Ascending aorta (tissue), 2 donors: Measurements from ENCODE around the gene OR10D3. TPM values are rescaled to one million over a fixed set of nuclear protein-coding genes. Genes with fewer than 3 reads are reported as not detected.
"Not testable (repeated sequence)": the region's sequence is repeated elsewhere in the genome, so short reads cannot be mapped to it uniquely, and the experiment has no call there.

ENCODE experiments used
- DNase-seq, 2 donors: peaks; one replicate each; pipeline ENCODE4 v3.0.0-alpha.2; 2019; ENCODE audit warnings: low spot score in 2 of 2
- H3K27ac ChIP-seq, 2 donors: fragments of 200-600 bp; sonication (generic); one replicate each; pipeline ENCODE4 v1.5.1; 2016 to 2017; ENCODE audit warnings: mild to moderate bottlenecking in 1 of 2
- H3K27me3 ChIP-seq: fragments of 200-600 bp; sonication (generic); one replicate; pipeline ENCODE4 v1.5.1; 2017
- H3K36me3 ChIP-seq, 2 donors: fragments of 200-600 bp; sonication (generic); one replicate each; pipeline ENCODE4 v1.5.1; 2016
- H3K4me1 ChIP-seq, 2 donors: fragments of 200-600 bp; sonication (generic); one replicate each; pipeline ENCODE4 v1.5.1; 2016 to 2017; ENCODE audit warnings: mild to moderate bottlenecking in 1 of 2
- H3K4me3 ChIP-seq, 2 donors: fragments of 200-600 bp; sonication (generic); one replicate each; pipeline ENCODE4 v1.5.1; 2016 to 2017; ENCODE audit warnings: mild to moderate bottlenecking in 1 of 2
- H3K9me3 ChIP-seq, 2 donors: fragments of 200-600 bp; sonication (generic); one replicate each; pipeline ENCODE4 v1.5.1; 2016
- CTCF ChIP-seq, 3 experiments: fragments of 200-600 bp in 2 of 3; fragments of 450-650 bp in 1 of 3; sonication (generic) in 2 of 3; IDR thresholded peaks; one replicate each; pipeline ENCODE4 v1.5.1; 2016 to 2019; ENCODE audit warnings: antibody characterized with exemption in 3 of 3, mild to moderate bottlenecking in 1 of 3, moderate library complexity in 1 of 3
- intact Hi-C: fragments of 100-400 bp; cut with DNase I; formaldehyde crosslinking; loops from one replicate; pipeline ENCODE4 v1.15.1; 2023
- total RNA-seq: library from RNA; depleted of rRNA; stranded (reverse); fragments of >200 nt; gene quantifications from one replicate; pipeline ENCODE4 v1.1.0, GENCODE V29; 2016

OR10D3 gene
- total RNA-seq, 1 donor from 2014 or later: not detected

- H3K4me3 ChIP-seq: no peak overlapping the region
- no peaks in the 10 kb centered on the region for H3K36me3 ChIP-seq
- no peaks in the 10 kb centered on the region for H3K27me3 ChIP-seq
- no peaks in the 10 kb centered on the region for H3K9me3 ChIP-seq
- no peak for DNase-seq
- no peaks in the 10 kb centered on the region for H3K4me1 ChIP-seq
- no peak overlapping the region for H3K27ac ChIP-seq
- intact Hi-C loops: no loop called here
- TF ChIP-seq CTCF (IDR thresholded peaks at IDR 0.05): no peak
These were observed 36.0 kb downstream of the OR10D3 start for GRCh38 chr11:124219126-124219525.

DNA sequence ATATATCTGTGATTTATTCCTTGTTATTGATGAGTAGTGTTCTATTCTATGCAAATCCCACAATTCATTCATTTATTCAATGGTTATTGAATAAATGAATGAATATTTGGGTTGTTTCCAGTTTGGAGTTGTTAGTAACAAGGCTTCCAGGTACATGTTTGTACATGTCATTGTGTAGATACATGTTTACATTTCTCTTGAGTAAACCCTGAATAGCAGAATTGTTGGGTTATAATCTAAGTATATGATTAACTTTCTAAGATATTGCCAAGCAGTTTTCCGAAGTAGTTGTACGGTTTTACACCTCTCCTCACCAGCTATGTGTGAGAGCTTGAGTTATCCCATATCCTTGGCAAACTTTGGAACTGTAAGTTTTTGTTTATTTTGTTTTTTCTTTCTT, 39.3 kb downstream of the OR10D3 start:
- Histone ChIP-seq H3K4me3 (no peak overlapping the region), H3K27me3 (no peaks in the 10 kb centered on the region), H3K9me3 (no peaks in the 10 kb centered on the region), H3K27ac (no peak overlapping the region), H3K36me3 (no peaks in the 10 kb centered on the region), H3K4me1 (no peaks in the 10 kb centered on the region)
- DNase-seq: no peak
- no peak for TF ChIP-seq CTCF (IDR thresholded peaks at IDR 0.05)
- intact Hi-C loops: no loop called here

DNA sequence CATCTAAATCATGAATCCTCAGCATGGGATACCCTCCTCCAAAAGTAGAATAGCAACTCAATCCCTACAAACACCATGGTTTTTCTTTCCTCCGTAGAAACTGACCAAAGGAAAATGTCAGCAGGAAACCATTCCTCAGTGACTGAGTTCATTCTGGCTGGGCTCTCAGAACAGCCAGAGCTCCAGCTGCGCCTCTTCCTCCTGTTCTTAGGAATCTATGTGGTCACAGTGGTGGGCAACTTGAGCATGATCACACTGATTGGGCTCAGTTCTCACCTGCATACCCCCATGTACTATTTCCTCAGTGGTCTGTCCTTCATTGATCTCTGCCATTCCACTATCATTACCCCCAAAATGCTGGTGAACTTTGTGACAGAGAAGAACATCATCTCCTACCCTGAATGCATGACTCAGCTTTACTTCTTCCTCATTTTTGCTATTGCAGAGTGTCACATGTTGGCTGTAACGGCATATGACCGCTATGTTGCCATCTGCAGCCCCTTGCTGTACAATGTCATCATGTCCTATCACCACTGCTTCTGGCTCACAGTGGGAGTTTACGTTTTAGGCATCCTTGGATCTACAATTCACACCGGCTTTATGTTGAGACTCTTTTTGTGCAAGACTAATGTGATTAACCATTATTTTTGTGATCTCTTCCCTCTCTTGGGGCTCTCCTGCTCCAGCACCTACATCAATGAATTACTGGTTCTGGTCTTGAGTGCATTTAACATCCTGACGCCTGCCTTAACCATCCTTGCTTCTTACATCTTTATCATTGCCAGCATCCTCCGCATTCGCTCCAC, 41.7 kb downstream of the OR10D3 start:
- H3K4me1 ChIP-seq, H3K36me3 ChIP-seq, intact Hi-C loops, H3K9me3 ChIP-seq, H3K27ac ChIP-seq, H3K27me3 ChIP-seq, DNase-seq, H3K4me3 ChIP-seq: not testable (repeated sequence)

- no peak for DNase-seq
- no peak for TF ChIP-seq CTCF (IDR thresholded peaks at IDR 0.05)
- intact Hi-C loops: no loop called here
- Histone ChIP-seq H3K27me3 (no peaks in the 10 kb centered on the region), H3K9me3 (no peaks in the 10 kb centered on the region), H3K4me3 (no peak overlapping the region), H3K27ac (no peak overlapping the region), H3K36me3 (no peaks in the 10 kb centered on the region), H3K4me1 (no peaks in the 10 kb centered on the region)
These were observed 42.3 kb downstream of the OR10D3 start for GRCh38 chr11:124225471-124225870.

DNA sequence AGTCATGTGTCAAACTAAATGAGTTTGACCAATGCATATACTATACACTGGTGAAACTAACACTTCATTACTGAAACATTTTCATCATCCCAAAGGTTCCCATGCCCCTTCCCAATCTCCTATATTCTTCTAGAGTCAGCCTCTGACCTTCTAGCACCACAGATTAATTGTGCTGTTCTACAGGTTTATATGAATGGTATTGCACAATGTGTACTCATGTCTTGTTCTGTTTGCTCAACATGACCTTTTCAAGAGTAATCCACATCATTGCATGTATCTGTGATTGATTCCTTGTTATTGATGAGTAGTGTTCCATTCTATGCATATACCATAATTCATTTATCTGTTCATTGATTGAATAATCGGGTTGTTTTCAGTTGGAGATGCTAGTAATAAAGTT, 50.2 kb downstream of the OR10D3 start:
- TF ChIP-seq CTCF (IDR thresholded peaks at IDR 0.05): no peak
- Histone ChIP-seq H3K4me1 (no peaks in the 10 kb centered on the region), H3K36me3 (no peaks in the 10 kb centered on the region), H3K27me3 (no peaks in the 10 kb centered on the region), H3K27ac (no peak overlapping the region), H3K4me3 (no peak overlapping the region), H3K9me3 (no peaks in the 10 kb centered on the region)
- no peak for DNase-seq
- intact Hi-C loops: no loop called here

Other genes starting within 250 kb of the OR10D3 start
- not detected for gene OR4D5, start 243.7 kb upstream of the OR10D3 start, total RNA-seq
- gene OR6T1, start 239.5 kb upstream of the OR10D3 start, total RNA-seq: not detected
- not detected for gene OR10S1, start 205.6 kb upstream of the OR10D3 start, total RNA-seq
- gene OR10G6, start 188.2 kb upstream of the OR10D3 start, total RNA-seq: not detected
- not detected for gene OR10G4, start 170.3 kb upstream of the OR10D3 start, total RNA-seq
- gene OR10G9, start 160.3 kb upstream of the OR10D3 start, total RNA-seq: not detected
- gene OR10G8, start 156.5 kb upstream of the OR10D3 start, total RNA-seq: not detected
- gene OR10G7, start 142.0 kb upstream of the OR10D3 start, total RNA-seq: not detected
- gene VWA5A, start 67.9 kb upstream of the OR10D3 start, total RNA-seq: 7.6 TPM
- not detected for gene OR8G1, start 57.8 kb downstream of the OR10D3 start, total RNA-seq
- gene OR8G5, start 73.0 kb downstream of the OR10D3 start, total RNA-seq: not detected
- not detected for gene OR8D1, start 130.6 kb downstream of the OR10D3 start, total RNA-seq
- not detected for gene OR8D2, start 136.9 kb downstream of the OR10D3 start, total RNA-seq
- gene OR8B2, start 201.2 kb downstream of the OR10D3 start, total RNA-seq: not detected
- not detected for gene OR8B3, start 215.7 kb downstream of the OR10D3 start, total RNA-seq
- gene OR8B4, start 241.5 kb downstream of the OR10D3 start, total RNA-seq: not detected